ENCODE measurements around the gene BMERB1.

DNA sequence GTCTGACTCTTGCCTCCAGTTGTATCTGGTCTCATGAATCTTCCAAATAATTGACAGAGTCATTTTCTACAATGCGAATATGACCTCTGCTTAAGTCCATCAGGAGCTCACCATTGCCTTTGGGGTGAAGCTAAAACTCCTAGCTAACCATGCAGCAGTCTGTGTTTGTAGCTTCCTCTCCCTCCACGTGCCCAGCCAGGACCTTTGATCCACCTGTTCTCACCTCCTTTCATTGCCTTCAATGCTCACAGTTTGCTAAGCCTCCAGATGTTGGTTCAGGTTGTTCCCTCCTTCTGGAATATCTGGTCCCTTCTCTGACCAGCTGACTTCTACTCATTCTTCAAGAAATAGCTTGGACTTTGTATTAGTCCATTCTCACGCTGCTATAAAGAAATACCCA, 23.0 kb downstream of the BMERB1 start:
- no peak for TF ChIP-seq GATA2 (IDR thresholded peaks at IDR 0.05; ENCODE audit: low read depth, low read length)
- no peak for TF ChIP-seq GATA3 (IDR thresholded peaks at IDR 0.05; ENCODE audit: low read depth, low read length)

Data from SH-SY5Y (cell line).